Activated B cell treated with CpG ODN at 0.5 μM for 24 hours (primary cell): ENCODE results near the gene CELF3. TPM values are rescaled to one million over a fixed set of nuclear protein-coding genes. Genes with fewer than 3 reads are reported as not detected.
"Not testable (repeated sequence)": the region's sequence is repeated elsewhere in the genome, so short reads cannot be mapped to it uniquely, and the experiment has no call there.

Source experiments
- ATAC-seq: fragments of 200-7000 bp; cut with Tn5 transposase; one replicate; pipeline ENCODE4 v1.10.0; 2021; ENCODE audit warnings: low read depth, mild to moderate bottlenecking, moderate library complexity
- CTCF ChIA-PET: fragments of 350-600 bp; sonication (Branson Sonifier 250); formaldehyde crosslinking; loops from one replicate; lab custom pipeline; 2021; ENCODE audit warnings: antibody characterized with exemption; lab: Charles Lee
- POLR2A ChIA-PET: fragments of 350-600 bp; sonication (Branson Sonifier 250); formaldehyde crosslinking; loops from one replicate; lab custom pipeline; 2021; ENCODE audit warnings: antibody characterized with exemption; lab: Charles Lee
- DNase-seq: peaks from one replicate; pipeline ENCODE4 v3.0.0; 2022
- H3K27ac Mint-ChIP-seq: one replicate; pipeline ENCODE4 v1.8.0; 2020; ENCODE audit warnings: mixed read lengths
- H3K27me3 Mint-ChIP-seq: one replicate; pipeline ENCODE4 v1.8.0; 2021; ENCODE audit warnings: mixed read lengths
- H3K36me3 Mint-ChIP-seq: one replicate; pipeline ENCODE4 v1.8.0; 2021; ENCODE audit warnings: low read depth, mixed read lengths
- H3K4me1 Mint-ChIP-seq: one replicate; pipeline ENCODE4 v1.8.0; 2021; ENCODE audit warnings: mixed read lengths
- H3K4me3 Mint-ChIP-seq: one replicate; pipeline ENCODE4 v1.8.0; 2020; ENCODE audit warnings: mild to moderate bottlenecking, mixed read lengths
- H3K9me3 Mint-ChIP-seq: one replicate; pipeline ENCODE4 v1.8.0; 2020; ENCODE audit warnings: mixed read lengths
- intact Hi-C: fragments of 100-400 bp; cut with micrococcal nuclease; formaldehyde crosslinking; loops from one replicate; pipeline ENCODE4 v1.15.1; 2024
- total RNA-seq: library from RNA; stranded (reverse); gene quantifications from 2 replicates; pipeline ENCODE4 v1.2.3, GENCODE V29; 2022
- TF ChIP-seq, protein P1 (sequence below): fragments of 200-600 bp; IDR thresholded peaks from one replicate; pipeline ENCODE4 v1.8.0; 2022; ENCODE audit warnings: antibody characterized with exemption, mild to moderate bottlenecking

Gene CELF3
- total RNA-seq, 1 donor from 2014 or later, result not detected

DNA sequence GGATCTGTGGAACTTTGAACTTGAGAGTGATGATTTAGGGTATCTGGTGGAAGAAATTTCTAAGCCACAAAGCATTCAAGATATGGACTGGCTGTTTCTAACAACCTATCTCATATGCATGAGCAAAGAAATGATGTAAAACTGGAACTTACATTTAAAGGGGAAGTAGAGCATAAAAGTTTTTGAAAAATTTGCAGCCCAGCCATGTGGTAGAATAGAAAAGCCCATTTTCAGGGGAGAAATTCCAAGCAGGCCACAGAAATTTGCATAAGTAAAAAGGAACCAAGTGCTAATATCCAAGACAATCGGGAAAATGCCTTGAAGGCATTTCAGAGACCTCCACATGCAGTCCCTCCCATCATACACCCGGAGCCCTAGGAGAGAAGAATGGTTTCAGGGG, 20.4 kb upstream of the CELF3 start:
- H3K4me3 Mint-ChIP-seq, result no peak overlapping the region

DNA sequence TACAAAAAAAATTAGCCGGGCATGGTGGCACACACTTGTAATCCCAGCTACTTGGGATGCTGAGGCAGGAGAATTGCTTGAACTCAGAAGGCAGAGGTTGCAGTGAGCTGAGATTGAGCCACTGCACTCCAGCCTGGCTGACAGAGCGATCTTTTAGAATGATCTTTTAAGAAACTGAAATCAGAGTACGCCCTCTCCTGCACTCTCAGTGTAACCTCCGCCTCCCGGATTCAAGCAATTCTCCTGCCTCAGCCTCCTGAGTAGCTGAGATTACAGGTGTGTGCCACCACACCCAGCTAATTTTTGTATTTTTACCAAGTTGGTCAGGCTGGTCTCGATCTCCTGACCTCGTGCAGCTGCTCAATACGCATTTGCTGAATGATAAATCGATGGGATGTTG, 17.4 kb upstream of the CELF3 start:
- POLR2A ChIA-PET, ATAC-seq, DNase-seq, H3K27ac Mint-ChIP-seq, H3K4me1 Mint-ChIP-seq, H3K4me3 Mint-ChIP-seq, H3K36me3 Mint-ChIP-seq: not testable (repeated sequence)
- Mint-ChIP-seq H3K9me3 (peaks cover 19% of the 10 kb centered on the region), H3K27me3 (peaks cover 21% of the 10 kb centered on the region)
- intact Hi-C loops, result loop anchor here (2.0 kb wide), 1 partner anchor 433 kb away; no protein-coding TSS in a partner anchor
- CTCF ChIA-PET, result interaction anchor here (0.7 to 2.1 kb wide), 4 partner anchors 136 to 290 kb away, joined by 3 to 9 read pairs (median 6); no protein-coding TSS in a partner anchor

More for the DNA sequence above, 20.4 kb upstream of the CELF3 start:
- POLR2A ChIA-PET, result no interaction called here
- Mint-ChIP-seq H3K9me3 (peaks cover 19% of the 10 kb centered on the region), H3K27me3 (peaks cover 4% of the 10 kb centered on the region), H3K4me1 (no peaks in the 10 kb centered on the region), H3K27ac (no peak overlapping the region), H3K36me3 (no peaks in the 10 kb centered on the region)
- CTCF ChIA-PET, result no interaction called here
- intact Hi-C loops, result no loop called here
- TF ChIP-seq, protein P1, sequence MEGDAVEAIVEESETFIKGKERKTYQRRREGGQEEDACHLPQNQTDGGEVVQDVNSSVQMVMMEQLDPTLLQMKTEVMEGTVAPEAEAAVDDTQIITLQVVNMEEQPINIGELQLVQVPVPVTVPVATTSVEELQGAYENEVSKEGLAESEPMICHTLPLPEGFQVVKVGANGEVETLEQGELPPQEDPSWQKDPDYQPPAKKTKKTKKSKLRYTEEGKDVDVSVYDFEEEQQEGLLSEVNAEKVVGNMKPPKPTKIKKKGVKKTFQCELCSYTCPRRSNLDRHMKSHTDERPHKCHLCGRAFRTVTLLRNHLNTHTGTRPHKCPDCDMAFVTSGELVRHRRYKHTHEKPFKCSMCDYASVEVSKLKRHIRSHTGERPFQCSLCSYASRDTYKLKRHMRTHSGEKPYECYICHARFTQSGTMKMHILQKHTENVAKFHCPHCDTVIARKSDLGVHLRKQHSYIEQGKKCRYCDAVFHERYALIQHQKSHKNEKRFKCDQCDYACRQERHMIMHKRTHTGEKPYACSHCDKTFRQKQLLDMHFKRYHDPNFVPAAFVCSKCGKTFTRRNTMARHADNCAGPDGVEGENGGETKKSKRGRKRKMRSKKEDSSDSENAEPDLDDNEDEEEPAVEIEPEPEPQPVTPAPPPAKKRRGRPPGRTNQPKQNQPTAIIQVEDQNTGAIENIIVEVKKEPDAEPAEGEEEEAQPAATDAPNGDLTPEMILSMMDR, result no peak
- DNase-seq (no peak), ATAC-seq (no peak)

DNA sequence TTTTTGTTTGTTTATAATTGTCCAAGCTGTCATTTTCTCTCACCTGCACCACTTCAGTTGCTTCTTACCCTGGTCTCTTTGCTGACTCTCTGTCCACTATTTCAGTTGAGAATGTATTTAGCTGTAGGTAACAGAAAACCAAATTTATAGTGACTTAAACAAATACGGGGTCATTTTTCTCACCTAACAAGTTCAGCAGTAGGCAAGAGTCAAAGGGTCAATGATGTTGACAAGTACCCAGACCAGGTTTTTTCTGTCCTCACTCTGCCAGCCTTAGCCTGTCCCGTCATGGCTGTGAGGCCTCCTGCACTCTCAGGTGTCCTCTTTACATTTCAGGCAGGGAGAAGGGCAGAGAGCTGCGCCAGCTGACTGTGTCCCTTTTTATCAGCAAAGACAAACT, 16.5 kb upstream of the CELF3 start:
- no peak overlapping the region for H3K4me3 Mint-ChIP-seq
- H3K9me3 Mint-ChIP-seq, result peaks cover 16% of the 10 kb centered on the region
- H3K27ac Mint-ChIP-seq, result no peak overlapping the region
- ChIA-PET POLR2A (no interaction called here), CTCF (interaction anchor here (2.1 kb wide), 1 partner anchor 289 kb away, joined by 9 read pairs; no protein-coding TSS in a partner anchor)
- TF ChIP-seq, protein P1, result no peak
- no peak for ATAC-seq
- no peaks in the 10 kb centered on the region for H3K36me3 Mint-ChIP-seq
- DNase-seq, result no peak
- no peaks in the 10 kb centered on the region for H3K4me1 Mint-ChIP-seq
- H3K27me3 Mint-ChIP-seq, result peaks cover 28% of the 10 kb centered on the region
- intact Hi-C loops, result no loop called here

DNA sequence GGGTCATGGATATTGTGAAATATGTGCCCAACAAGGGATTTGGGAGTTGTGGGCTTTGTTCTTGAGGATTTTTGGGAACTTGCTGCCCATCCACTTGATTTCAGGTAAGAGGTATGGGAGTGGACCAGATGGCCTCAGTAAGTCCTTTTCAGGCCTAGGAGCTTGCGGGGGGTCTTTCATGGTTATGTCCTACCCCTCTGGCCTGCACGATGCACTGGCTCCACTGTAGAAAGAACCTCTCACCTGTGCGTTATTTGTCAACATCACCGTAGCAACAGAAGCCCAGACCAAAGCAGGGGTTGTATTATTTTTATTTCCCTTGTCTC, 13.3 kb upstream of the CELF3 start:
- peaks cover 49% of the 10 kb centered on the region for H3K27me3 Mint-ChIP-seq
- DNase-seq (no peak), ATAC-seq (no peak)
- H3K4me1 Mint-ChIP-seq, result no peaks in the 10 kb centered on the region
- no peak overlapping the region for H3K4me3 Mint-ChIP-seq
- TF ChIP-seq, protein P1, result no peak
- intact Hi-C loops, result no loop called here
- no peak overlapping the region for H3K27ac Mint-ChIP-seq
- H3K36me3 Mint-ChIP-seq, result no peaks in the 10 kb centered on the region
- ChIA-PET CTCF (no interaction called here), POLR2A (no interaction called here)
- H3K9me3 Mint-ChIP-seq, result no peaks in the 10 kb centered on the region

DNA sequence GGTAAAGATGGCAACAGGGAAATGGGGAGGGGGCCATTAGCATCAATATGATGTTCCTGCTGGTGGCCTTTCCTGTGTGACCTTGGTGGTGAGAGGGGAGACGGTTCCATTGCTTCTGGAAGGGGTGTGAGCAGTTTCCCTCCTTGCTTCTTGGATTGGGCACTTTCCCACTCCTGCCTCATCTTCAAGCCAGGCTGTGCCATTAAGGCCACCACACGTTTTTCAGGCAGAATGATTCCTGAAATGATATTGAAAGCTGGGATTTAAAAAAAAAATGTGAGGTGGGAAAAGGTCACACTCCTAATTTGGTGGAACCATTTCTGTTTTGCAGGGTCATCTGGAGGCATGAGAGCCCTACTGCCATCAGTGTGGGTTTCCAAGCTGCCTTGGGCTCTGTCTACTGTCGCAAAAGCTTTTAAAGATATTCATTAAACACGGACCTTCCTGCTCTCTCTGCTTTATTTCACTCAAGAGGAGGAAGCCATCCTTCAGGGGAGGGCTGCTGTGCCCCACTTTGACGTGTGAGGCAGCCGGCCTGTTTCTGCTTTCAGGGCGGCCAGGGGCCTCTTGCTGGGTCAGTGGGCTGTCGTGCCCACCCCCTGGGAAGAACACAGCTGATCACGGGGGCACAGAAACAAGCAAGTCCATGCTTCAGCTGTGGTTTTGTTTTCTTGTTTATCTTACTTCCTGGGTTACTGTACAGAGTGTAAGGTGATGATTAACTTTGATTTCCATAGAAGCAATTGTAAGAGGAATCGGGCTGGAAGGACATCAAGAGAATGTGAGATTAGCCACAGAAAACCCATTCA, 12.8 kb upstream of the CELF3 start:
- ChIA-PET CTCF (no interaction called here), POLR2A (no interaction called here)
- intact Hi-C loops, result no loop called here
- H3K27me3 Mint-ChIP-seq, result peaks cover 51% of the 10 kb centered on the region
- H3K36me3 Mint-ChIP-seq, result no peaks in the 10 kb centered on the region
- TF ChIP-seq, protein P1, result no peak
- no peak for ATAC-seq
- H3K4me3 Mint-ChIP-seq, result no peak overlapping the region
- H3K27ac Mint-ChIP-seq, result no peak overlapping the region
- H3K9me3 Mint-ChIP-seq, result no peaks in the 10 kb centered on the region
- no peaks in the 10 kb centered on the region for H3K4me1 Mint-ChIP-seq
- DNase-seq, result no peak
